ENCODE data around the gene COA1. TPM values are rescaled to one million over a fixed set of nuclear protein-coding genes. Genes with fewer than 3 reads are reported as not detected.
"Not testable (repeated sequence)": the region's sequence is repeated elsewhere in the genome, so short reads cannot be mapped to it uniquely, and the experiment has no call there.

The COA1 gene
- total RNA-seq, 4 donors from 2014 or later = 26.1 to 49.0 (median 30.9) TPM

DNA sequence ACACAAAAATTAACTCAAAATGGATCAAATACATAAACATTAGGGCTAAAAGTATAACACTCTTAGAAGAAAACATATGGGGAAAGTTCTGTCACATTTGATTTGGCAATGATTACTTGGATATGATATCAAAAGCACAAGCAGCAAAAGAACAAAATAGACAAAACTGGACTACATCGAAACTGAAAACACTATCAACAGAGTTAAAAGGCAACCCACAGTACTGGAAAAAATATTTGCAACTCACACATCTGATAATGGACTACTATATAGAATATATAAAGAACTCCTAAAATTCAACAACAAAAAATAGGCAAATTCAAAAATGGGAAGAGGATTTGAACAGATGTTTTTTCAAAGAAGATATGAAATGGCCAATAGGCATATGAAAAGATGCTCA, 51.0 kb downstream of the COA1 start:
- Histone ChIP-seq H3K27ac (replicated peaks in 1 of 4) (no peak overlapping the region), H3K27me3 (no peaks in the 10 kb centered on the region), H3K36me3 (no peaks in the 10 kb centered on the region), H3K4me1 (peaks cover 14 to 38% (median 33%) of the 10 kb centered on the region in 4 donors), H3K9me3 (no peaks in the 10 kb centered on the region), H3K4me3 (no peak overlapping the region)
- 83% methylated on average over 1 of the region's 1 CpG for WGBS
- TF ChIP-seq POLR2AphosphoS5 (IDR thresholded peaks at IDR 0.05) (no peak), EP300 (IDR thresholded peaks at IDR 0.05) (no peak), POLR2A (IDR thresholded peaks at IDR 0.05; ENCODE audit: low read depth) (no peak)
- TF ChIP-seq, protein P1, sequence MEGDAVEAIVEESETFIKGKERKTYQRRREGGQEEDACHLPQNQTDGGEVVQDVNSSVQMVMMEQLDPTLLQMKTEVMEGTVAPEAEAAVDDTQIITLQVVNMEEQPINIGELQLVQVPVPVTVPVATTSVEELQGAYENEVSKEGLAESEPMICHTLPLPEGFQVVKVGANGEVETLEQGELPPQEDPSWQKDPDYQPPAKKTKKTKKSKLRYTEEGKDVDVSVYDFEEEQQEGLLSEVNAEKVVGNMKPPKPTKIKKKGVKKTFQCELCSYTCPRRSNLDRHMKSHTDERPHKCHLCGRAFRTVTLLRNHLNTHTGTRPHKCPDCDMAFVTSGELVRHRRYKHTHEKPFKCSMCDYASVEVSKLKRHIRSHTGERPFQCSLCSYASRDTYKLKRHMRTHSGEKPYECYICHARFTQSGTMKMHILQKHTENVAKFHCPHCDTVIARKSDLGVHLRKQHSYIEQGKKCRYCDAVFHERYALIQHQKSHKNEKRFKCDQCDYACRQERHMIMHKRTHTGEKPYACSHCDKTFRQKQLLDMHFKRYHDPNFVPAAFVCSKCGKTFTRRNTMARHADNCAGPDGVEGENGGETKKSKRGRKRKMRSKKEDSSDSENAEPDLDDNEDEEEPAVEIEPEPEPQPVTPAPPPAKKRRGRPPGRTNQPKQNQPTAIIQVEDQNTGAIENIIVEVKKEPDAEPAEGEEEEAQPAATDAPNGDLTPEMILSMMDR (IDR thresholded peaks at IDR 0.05) = no peak
- intact Hi-C loops (cut with DNase I) = no loop called here
- DNase-seq (ENCODE audit: extremely low spot score) = no peak

DNA sequence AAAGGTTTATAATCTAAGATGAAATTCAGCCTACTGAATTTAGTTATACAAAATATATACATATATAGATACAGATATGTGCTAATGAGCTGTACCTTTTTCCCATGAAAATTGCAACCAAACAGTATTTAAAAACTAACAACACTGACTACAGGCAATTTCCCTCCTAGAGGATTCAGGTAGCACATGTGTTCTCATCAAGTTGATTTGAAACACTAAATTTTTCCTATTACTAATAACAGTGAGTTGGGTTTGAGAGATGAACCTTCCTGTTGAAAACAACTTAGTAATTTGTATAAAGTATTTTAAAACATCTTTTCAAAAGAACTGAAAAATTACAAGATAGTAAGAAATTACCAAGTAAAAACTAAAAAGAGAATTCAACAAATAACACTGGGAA, 51.5 kb downstream of the COA1 start:
- H3K36me3 ChIP-seq = no peaks in the 10 kb centered on the region
- intact Hi-C loops (cut with DNase I) = no loop called here
- peaks cover 14 to 37% (median 33%) of the 10 kb centered on the region in 4 donors for H3K4me1 ChIP-seq
- no peak overlapping the region for H3K4me3 ChIP-seq
- no peak overlapping the region for H3K27ac ChIP-seq (replicated peaks in 1 of 4)
- TF ChIP-seq POLR2AphosphoS5 (IDR thresholded peaks at IDR 0.05) = no peak
- TF ChIP-seq, protein P1 (IDR thresholded peaks at IDR 0.05) = no peak
- TF ChIP-seq EP300 (IDR thresholded peaks at IDR 0.05) = no peak
- TF ChIP-seq POLR2A (IDR thresholded peaks at IDR 0.05; ENCODE audit: low read depth) = no peak
- H3K9me3 ChIP-seq = no peaks in the 10 kb centered on the region
- DNase-seq (ENCODE audit: extremely low spot score) = no peak
- H3K27me3 ChIP-seq = no peaks in the 10 kb centered on the region

DNA sequence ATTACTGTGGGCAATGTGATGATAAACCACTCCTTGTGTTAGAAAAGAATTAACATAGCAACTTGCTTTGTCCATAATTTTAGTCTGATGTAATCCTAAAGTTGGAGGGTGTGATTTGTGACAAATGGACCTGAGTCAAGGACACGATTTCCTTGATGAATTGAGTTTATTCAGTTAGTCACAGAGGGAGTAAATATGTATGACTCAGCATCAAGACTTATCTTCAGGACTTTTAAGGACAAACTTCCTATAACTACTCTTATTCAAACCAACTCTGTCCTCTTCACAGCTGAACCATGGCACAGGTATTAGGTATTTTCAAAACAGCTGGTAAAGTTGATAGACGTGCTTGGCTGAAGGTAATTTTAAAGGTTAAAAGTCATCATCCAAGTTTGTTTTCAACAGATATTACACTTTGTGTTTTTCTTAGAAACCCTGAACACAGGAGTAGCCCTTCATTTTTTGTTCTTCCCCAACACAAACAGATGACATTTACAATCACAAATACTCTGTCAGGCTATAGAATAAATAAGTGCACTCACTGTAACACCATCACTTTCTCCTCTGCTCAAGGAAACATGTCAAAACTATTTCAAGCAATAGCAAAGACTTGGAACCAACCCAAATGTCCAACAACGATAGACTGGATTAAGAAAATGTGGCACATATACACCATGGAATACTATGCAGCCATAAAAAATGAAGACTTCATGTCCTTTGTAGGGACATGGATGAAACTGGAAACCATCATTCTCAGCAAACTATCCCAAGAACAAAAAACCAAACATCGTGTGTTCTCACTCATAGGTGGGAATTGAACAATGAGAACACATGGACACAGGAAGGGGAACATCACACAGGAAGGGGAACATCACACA, 54.5 kb downstream of the COA1 start:
- Histone ChIP-seq H3K9me3 (no peaks in the 10 kb centered on the region), H3K27ac (replicated peaks in 1 of 4) (no peak overlapping the region), H3K4me3 (no peak overlapping the region), H3K36me3 (no peaks in the 10 kb centered on the region), H3K27me3 (no peaks in the 10 kb centered on the region), H3K4me1 (peaks cover 19 to 34% (median 25%) of the 10 kb centered on the region in 4 donors)
- 47% methylated on average over 4 of the region's 4 CpGs for WGBS
- no peak for DNase-seq (ENCODE audit: extremely low spot score)
- no peak for TF ChIP-seq POLR2AphosphoS5 (IDR thresholded peaks at IDR 0.05)
- TF ChIP-seq, protein P1 (IDR thresholded peaks at IDR 0.05) = no peak
- TF ChIP-seq POLR2A (IDR thresholded peaks at IDR 0.05; ENCODE audit: low read depth) = no peak
- no peak for TF ChIP-seq EP300 (IDR thresholded peaks at IDR 0.05)
- intact Hi-C loops (cut with DNase I) = no loop called here

DNA sequence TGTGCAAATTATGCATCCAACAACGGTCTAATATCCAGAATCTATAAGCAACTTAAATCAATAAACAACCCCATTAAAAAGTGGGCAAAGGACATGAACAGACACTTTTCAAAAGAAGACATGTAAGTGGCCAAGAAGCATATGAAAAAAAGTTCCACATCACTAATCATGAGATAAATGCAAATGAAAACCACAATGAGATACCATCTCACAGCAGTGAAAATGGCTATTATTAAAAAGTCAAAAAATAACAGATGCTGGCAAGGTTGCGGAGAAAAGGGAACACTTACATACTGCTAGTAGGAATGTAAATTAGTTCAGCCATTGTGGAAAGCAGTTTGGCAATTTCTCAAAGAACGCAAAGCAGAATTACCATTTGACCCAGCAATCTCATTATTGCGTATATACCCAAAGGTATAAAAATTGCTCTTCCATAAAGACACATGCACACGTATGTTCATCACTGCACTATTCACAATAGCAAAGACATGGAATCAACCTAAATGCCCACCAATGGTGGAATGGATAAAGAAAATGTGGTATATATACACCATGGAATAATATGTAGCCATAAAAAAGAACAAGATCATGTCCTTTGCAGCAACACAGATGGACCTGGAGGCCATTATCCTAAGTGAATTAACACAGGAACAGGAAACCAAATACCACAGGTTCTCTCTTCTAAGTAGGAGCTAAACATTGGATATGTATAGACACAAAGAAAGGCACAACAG, 55.9 kb downstream of the COA1 start:
- H3K27me3 ChIP-seq; DNase-seq (ENCODE audit: extremely low spot score); intact Hi-C loops (cut with DNase I); H3K36me3 ChIP-seq; H3K4me3 ChIP-seq; H3K27ac ChIP-seq (replicated peaks in 1 of 4); H3K9me3 ChIP-seq: not testable (repeated sequence)
- WGBS = 74% methylated on average over 5 of the region's 5 CpGs
- peaks cover 12 to 24% (median 18%) of the 10 kb centered on the region in 4 donors for H3K4me1 ChIP-seq

DNA sequence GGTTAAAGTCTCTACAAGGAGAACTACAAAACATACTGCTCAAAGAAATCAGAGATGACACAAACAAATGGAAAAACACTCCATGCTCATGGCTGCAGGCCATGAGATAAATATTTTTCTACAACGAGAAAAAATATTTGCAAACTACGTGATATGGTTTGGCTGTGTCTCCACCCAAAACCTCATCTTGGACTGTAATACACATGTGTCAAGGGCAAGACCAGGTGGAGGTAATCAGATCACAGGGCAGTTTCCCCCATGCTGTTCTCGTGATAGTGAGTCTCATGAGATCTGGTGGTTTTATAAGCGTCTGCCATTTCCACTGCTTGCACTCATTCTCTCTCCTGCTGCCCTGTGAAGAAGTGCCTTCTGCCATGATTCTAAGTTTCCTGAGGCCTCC, 57.8 kb downstream of the COA1 start:
- TF ChIP-seq EP300 (IDR thresholded peaks at IDR 0.05) (no peak), POLR2A (IDR thresholded peaks at IDR 0.05; ENCODE audit: low read depth) (no peak), POLR2AphosphoS5 (IDR thresholded peaks at IDR 0.05) (no peak)
- TF ChIP-seq, protein P1 (IDR thresholded peaks at IDR 0.05) = no peak
- Histone ChIP-seq H3K9me3 (no peaks in the 10 kb centered on the region), H3K4me3 (no peak overlapping the region), H3K36me3 (no peaks in the 10 kb centered on the region), H3K4me1 (peaks cover 12 to 36% (median 22%) of the 10 kb centered on the region in 4 donors), H3K27ac (replicated peaks in 1 of 4) (no peak overlapping the region), H3K27me3 (no peaks in the 10 kb centered on the region)
- no peak for DNase-seq (ENCODE audit: extremely low spot score)
- intact Hi-C loops (cut with DNase I) = no loop called here
- 55% methylated on average over 4 of the region's 4 CpGs for WGBS

Data from esophagus muscularis mucosa (tissue), 4 donors.